Chondrocyte (in vitro differentiated cells): Measurements from ENCODE around the gene IZUMO4. TPM values are rescaled to one million over a fixed set of nuclear protein-coding genes. Genes with fewer than 3 reads are reported as not detected.

ENCODE experiments used
- DNase-seq: peaks from one replicate; pipeline ENCODE4 v3.0.0; 2021; ENCODE audit warnings: mixed read lengths, low spot score
- H3K27ac Mint-ChIP-seq: one replicate; pipeline ENCODE4 v1.8.0; 2021; ENCODE audit warnings: mild to moderate bottlenecking, moderate library complexity, mixed read lengths; ENCODE audit not compliant: unreplicated experiment
- H3K27me3 Mint-ChIP-seq: 2 replicates; pipeline ENCODE4 v1.8.0; 2021; ENCODE audit warnings: low read depth, mixed read lengths
- H3K36me3 Mint-ChIP-seq: 2 replicates; pipeline ENCODE4 v1.8.0; 2021; ENCODE audit warnings: low read depth, mixed read lengths
- H3K4me1 Mint-ChIP-seq: 2 replicates; pipeline ENCODE4 v1.8.0; 2021; ENCODE audit warnings: low read depth, mild to moderate bottlenecking, mixed read lengths
- H3K4me3 Mint-ChIP-seq: one replicate; pipeline ENCODE4 v1.8.0; 2021; ENCODE audit warnings: mild to moderate bottlenecking, moderate library complexity, mixed read lengths; ENCODE audit not compliant: unreplicated experiment
- H3K9me3 Mint-ChIP-seq: 2 replicates; pipeline ENCODE4 v1.8.0; 2021; ENCODE audit warnings: low read depth, mixed read lengths
- CTCF ChIP-seq: fragments of 200-600 bp; sonication (generic); IDR thresholded peaks from 2 replicates; pipeline ENCODE4 v1.5.0; 2021; ENCODE audit warnings: antibody characterized with exemption, mild to moderate bottlenecking, moderate library complexity
- total RNA-seq: library from RNA; stranded (reverse); gene quantifications from 3 replicates; pipeline ENCODE4 v1.2.1, GENCODE V29; 2021

Gene IZUMO4
- total RNA-seq, 1 donor from 2014 or later = 3.2 TPM

- TF ChIP-seq CTCF = no peak
- Mint-ChIP-seq H3K4me3 (peak overlapping the region; percentile 74), H3K4me1 (peaks cover 34% of the 10 kb centered on the region), H3K27ac (peak overlapping the region; percentile 99), H3K36me3 (no peaks in the 10 kb centered on the region), H3K9me3 (no peaks in the 10 kb centered on the region), H3K27me3 (no peaks in the 10 kb centered on the region)
- DNase-seq = no peak
Measured at GRCh38 chr19:2060884-2061494, 35.7 kb upstream of the IZUMO4 start.

GRCh38 chr19:2061495-2062388 lies 35.0 kb upstream of the IZUMO4 start:
- DNase-seq = peak; percentile 99
- H3K4me1 Mint-ChIP-seq = peaks cover 30% of the 10 kb centered on the region
- H3K36me3 Mint-ChIP-seq = no peaks in the 10 kb centered on the region
- peak overlapping the region; percentile 83 for H3K4me3 Mint-ChIP-seq
- H3K27me3 Mint-ChIP-seq = no peaks in the 10 kb centered on the region
- H3K9me3 Mint-ChIP-seq = no peaks in the 10 kb centered on the region
- no peak for TF ChIP-seq CTCF
- H3K27ac Mint-ChIP-seq = peak overlapping the region; percentile 97

- Mint-ChIP-seq H3K27me3 (no peaks in the 10 kb centered on the region), H3K4me1 (peaks cover 30% of the 10 kb centered on the region), H3K4me3 (peak overlapping the region; percentile 83), H3K27ac (peak overlapping the region; percentile 49), H3K9me3 (no peaks in the 10 kb centered on the region), H3K36me3 (no peaks in the 10 kb centered on the region)
- no peak for DNase-seq
- no peak for TF ChIP-seq CTCF
Measured at GRCh38 chr19:2062389-2062729, 34.4 kb upstream of the IZUMO4 start.

GRCh38 chr19:2062770-2063169 lies 33.9 kb upstream of the IZUMO4 start:
- Mint-ChIP-seq H3K36me3 (no peaks in the 10 kb centered on the region), H3K4me1 (peaks cover 30% of the 10 kb centered on the region), H3K9me3 (no peaks in the 10 kb centered on the region), H3K4me3 (peak overlapping the region; percentile 83), H3K27me3 (no peaks in the 10 kb centered on the region), H3K27ac (peak overlapping the region; percentile 49)
- DNase-seq = no peak
- TF ChIP-seq CTCF = no peak

GRCh38 chr19:2063824-2064223 lies 32.9 kb upstream of the IZUMO4 start:
- TF ChIP-seq CTCF = no peak
- H3K4me1 Mint-ChIP-seq = peaks cover 30% of the 10 kb centered on the region
- H3K9me3 Mint-ChIP-seq = no peaks in the 10 kb centered on the region
- DNase-seq = no peak
- no peak overlapping the region for H3K27ac Mint-ChIP-seq
- H3K27me3 Mint-ChIP-seq = no peaks in the 10 kb centered on the region
- no peaks in the 10 kb centered on the region for H3K36me3 Mint-ChIP-seq
- no peak overlapping the region for H3K4me3 Mint-ChIP-seq
